ENCODE data around the gene ARIH2.

The ARIH2 gene

GRCh38 chr3:49030321-49030720 is 111.7 kb downstream of the ARIH2 start:
- TF ChIP-seq CTCF (IDR thresholded peaks at IDR 0.05; ENCODE audit: low read length, missing control alignments), result no peak
- H3K4me3 ChIP-seq (replicated peaks; ENCODE audit: low read depth, low read length), result no peak overlapping the region
- no peak for DNase-seq (ENCODE audit: low read depth)

- peak; percentile 45 for DNase-seq (ENCODE audit: low read depth)
- no peak overlapping the region for H3K4me3 ChIP-seq (replicated peaks; ENCODE audit: low read depth, low read length)
- no peak for TF ChIP-seq CTCF (IDR thresholded peaks at IDR 0.05; ENCODE audit: low read length, missing control alignments)
Measured at GRCh38 chr3:49032646-49033304, 114.1 kb downstream of the ARIH2 start.

- DNase-seq (ENCODE audit: low read depth), result no peak
- H3K4me3 ChIP-seq (replicated peaks; ENCODE audit: low read depth, low read length), result no peak overlapping the region
- no peak for TF ChIP-seq CTCF (IDR thresholded peaks at IDR 0.05; ENCODE audit: low read length, missing control alignments)
Measured at GRCh38 chr3:49034650-49035049, 116.0 kb downstream of the ARIH2 start.

- H3K4me3 ChIP-seq (replicated peaks; ENCODE audit: low read depth, low read length), result no peak overlapping the region
- DNase-seq (ENCODE audit: low read depth), result no peak
- no peak for TF ChIP-seq CTCF (IDR thresholded peaks at IDR 0.05; ENCODE audit: low read length, missing control alignments)
Measured at GRCh38 chr3:49035281-49035680, 116.6 kb downstream of the ARIH2 start.
